Upper lobe of left lung (tissue), 4 donors: ENCODE results near the gene NUP93.

Experiments
- POLR2AphosphoS5 ChIP-seq, 2 donors: sonication (generic); formaldehyde crosslinking; IDR thresholded peaks; one replicate each; pipeline ENCODE4 v1.5.1; 2017; ENCODE audit warnings: antibody characterized with exemption in 2 of 2
- TF ChIP-seq, protein P1 (sequence below), 6 experiments: fragments of 450-650 bp in 4 of 6; fragments of 200-600 bp in 2 of 6; sonication (generic) in 2 of 6; IDR thresholded peaks; one replicate each; pipeline ENCODE4 v1.5.1; 2016 to 2019; ENCODE audit warnings: antibody characterized with exemption in 6 of 6

DNA sequence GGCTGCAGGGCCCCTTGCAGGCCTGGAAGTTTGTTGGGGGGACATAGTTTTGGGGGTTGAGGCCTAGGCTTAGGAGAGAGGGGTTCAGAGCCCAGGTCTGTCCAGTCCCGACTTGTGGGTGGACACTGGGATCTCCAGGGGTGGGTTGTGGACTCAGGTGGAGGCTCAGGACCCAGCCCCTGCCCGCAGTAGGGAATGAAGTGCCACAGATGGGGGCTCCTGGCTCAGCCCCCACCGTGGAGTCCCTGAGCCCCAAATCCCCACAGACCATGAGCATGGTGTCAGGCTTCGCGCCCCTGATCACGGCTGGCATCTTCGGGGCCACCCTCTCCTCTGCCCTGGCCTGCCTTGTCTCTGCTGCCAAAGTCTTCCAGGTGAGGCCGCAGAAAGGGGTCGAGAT is 149.3 kb downstream of the NUP93 start:
- TF ChIP-seq, protein P1, sequence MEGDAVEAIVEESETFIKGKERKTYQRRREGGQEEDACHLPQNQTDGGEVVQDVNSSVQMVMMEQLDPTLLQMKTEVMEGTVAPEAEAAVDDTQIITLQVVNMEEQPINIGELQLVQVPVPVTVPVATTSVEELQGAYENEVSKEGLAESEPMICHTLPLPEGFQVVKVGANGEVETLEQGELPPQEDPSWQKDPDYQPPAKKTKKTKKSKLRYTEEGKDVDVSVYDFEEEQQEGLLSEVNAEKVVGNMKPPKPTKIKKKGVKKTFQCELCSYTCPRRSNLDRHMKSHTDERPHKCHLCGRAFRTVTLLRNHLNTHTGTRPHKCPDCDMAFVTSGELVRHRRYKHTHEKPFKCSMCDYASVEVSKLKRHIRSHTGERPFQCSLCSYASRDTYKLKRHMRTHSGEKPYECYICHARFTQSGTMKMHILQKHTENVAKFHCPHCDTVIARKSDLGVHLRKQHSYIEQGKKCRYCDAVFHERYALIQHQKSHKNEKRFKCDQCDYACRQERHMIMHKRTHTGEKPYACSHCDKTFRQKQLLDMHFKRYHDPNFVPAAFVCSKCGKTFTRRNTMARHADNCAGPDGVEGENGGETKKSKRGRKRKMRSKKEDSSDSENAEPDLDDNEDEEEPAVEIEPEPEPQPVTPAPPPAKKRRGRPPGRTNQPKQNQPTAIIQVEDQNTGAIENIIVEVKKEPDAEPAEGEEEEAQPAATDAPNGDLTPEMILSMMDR (IDR thresholded peaks at IDR 0.05), result no peak
- TF ChIP-seq POLR2AphosphoS5 (IDR thresholded peaks at IDR 0.05), result no peak
